Measurements from ENCODE around the gene RUBCNL. TPM values are rescaled to one million over a fixed set of nuclear protein-coding genes. Genes with fewer than 3 reads are reported as not detected.

The RUBCNL gene
- total RNA-seq, 2 experiments from 2014 or later, result 352 to 383 TPM

- peak overlapping the region; percentile 93 for H3K4me2 ChIP-seq (ENCODE audit: low read length)
- POLR2A ChIA-PET, result interaction anchor here (0.8 to 6.5 kb wide), 4 partner anchors 8 to 11 kb away, joined by 3 to 211 read pairs (median 5); no protein-coding TSS in a partner anchor
- no peaks in the 10 kb centered on the region for H3K9me2 ChIP-seq (ENCODE audit: insufficient read depth, low read length)
- H3K36me3 ChIP-seq (ENCODE audit: insufficient read depth, low read length), result peaks cover 89% of the 10 kb centered on the region
- CTCF ChIA-PET (ENCODE audit: unreplicated experiment), result no interaction called here
- TF ChIP-seq EZH2phosphoT487 (IDR thresholded peaks at IDR 0.05; ENCODE audit: borderline replicate concordance, low read depth, low read length), result no peak
- TF ChIP-seq, protein P1, sequence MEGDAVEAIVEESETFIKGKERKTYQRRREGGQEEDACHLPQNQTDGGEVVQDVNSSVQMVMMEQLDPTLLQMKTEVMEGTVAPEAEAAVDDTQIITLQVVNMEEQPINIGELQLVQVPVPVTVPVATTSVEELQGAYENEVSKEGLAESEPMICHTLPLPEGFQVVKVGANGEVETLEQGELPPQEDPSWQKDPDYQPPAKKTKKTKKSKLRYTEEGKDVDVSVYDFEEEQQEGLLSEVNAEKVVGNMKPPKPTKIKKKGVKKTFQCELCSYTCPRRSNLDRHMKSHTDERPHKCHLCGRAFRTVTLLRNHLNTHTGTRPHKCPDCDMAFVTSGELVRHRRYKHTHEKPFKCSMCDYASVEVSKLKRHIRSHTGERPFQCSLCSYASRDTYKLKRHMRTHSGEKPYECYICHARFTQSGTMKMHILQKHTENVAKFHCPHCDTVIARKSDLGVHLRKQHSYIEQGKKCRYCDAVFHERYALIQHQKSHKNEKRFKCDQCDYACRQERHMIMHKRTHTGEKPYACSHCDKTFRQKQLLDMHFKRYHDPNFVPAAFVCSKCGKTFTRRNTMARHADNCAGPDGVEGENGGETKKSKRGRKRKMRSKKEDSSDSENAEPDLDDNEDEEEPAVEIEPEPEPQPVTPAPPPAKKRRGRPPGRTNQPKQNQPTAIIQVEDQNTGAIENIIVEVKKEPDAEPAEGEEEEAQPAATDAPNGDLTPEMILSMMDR (conservative IDR thresholded peaks at IDR 0.05; ENCODE audit: low read length), result no peak
- peaks cover under 1% of the 10 kb centered on the region; the same call in 1 of the 2 replicates for H3K9me3 ChIP-seq (ENCODE audit: low read length)
- no peak overlapping the region for H2AFZ ChIP-seq (ENCODE audit: low read length)
- H3K4me3 ChIP-seq (ENCODE audit: low read depth, low read length, poor library complexity, severe bottlenecking), result peak overlapping the region; percentile 89
- no peaks in the 10 kb centered on the region for H4K20me1 ChIP-seq (ENCODE audit: insufficient read depth, low read length)
- peak overlapping the region; percentile 96 for H3K27ac ChIP-seq (ENCODE audit: low read depth, low read length, poor library complexity, severe bottlenecking)
- intact Hi-C loops (cut with micrococcal nuclease; ENCODE audit: unreplicated experiment), result no loop called here
- peaks cover 67% of the 10 kb centered on the region for H3K4me1 ChIP-seq (ENCODE audit: insufficient read depth, low read length, poor library complexity, severe bottlenecking)
- BruUV-seq (replicated peaks), result no TSS peak
- DNase-seq (ENCODE audit: low spot score), result peak; percentile 81
- peaks cover 94% of the 10 kb centered on the region for H3K79me2 ChIP-seq (ENCODE audit: insufficient read depth, low read depth, low read length)
Observed at GRCh38 chr13:46382224-46382623, 4.8 kb downstream of the RUBCNL start.

DNA sequence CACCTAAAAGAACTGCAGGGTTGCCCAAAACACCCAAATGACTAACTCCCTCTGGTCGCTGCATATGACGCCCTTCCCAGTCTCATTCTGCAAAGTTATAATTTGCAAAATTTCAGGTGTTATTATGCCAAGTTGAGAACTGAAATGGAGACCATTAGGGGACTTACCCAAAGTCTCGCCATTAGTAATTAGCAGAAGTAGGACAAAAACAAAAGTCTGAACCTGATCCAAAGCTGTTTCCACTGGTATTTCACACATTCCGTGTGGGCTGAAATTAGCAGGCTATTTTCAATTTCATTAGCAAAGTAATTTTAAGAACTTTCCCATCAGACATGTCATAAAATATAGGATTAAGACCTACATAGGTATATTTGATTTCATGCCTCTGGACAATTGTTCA, 6.8 kb downstream of the RUBCNL start:
- intact Hi-C loops (cut with micrococcal nuclease; ENCODE audit: unreplicated experiment), result no loop called here
- POLR2A ChIA-PET, result interaction anchor here (1.0 to 6.5 kb wide), 4 partner anchors 8 to 215 kb away, joined by 3 to 211 read pairs (median 38); partner anchors contain the start of gene RUBCNL

GRCh38 chr13:46379611-46380010, 7.4 kb downstream of the RUBCNL start:
- TF ChIP-seq, protein P1 (conservative IDR thresholded peaks at IDR 0.05; ENCODE audit: low read length), result no peak
- no peak for TF ChIP-seq EZH2phosphoT487 (IDR thresholded peaks at IDR 0.05; ENCODE audit: borderline replicate concordance, low read depth, low read length)
- POLR2A ChIA-PET, result interaction anchor here (2.4 to 6.5 kb wide), 4 partner anchors 7 to 203 kb away, joined by 8 to 211 read pairs (median 38); partner anchors contain the start of gene RUBCNL
- H2AFZ ChIP-seq (ENCODE audit: low read length), result no peak overlapping the region
- no peak for DNase-seq (ENCODE audit: low spot score)
- peak overlapping the region; percentile 89 for H3K4me3 ChIP-seq (ENCODE audit: low read depth, low read length, poor library complexity, severe bottlenecking)
- intact Hi-C loops (cut with micrococcal nuclease; ENCODE audit: unreplicated experiment), result no loop called here
- peaks cover 94% of the 10 kb centered on the region for H3K79me2 ChIP-seq (ENCODE audit: insufficient read depth, low read depth, low read length)
- CTCF ChIA-PET (ENCODE audit: unreplicated experiment), result no interaction called here
- peaks cover 90% of the 10 kb centered on the region for H3K36me3 ChIP-seq (ENCODE audit: insufficient read depth, low read length)
- peak overlapping the region; percentile 96 for H3K27ac ChIP-seq (ENCODE audit: low read depth, low read length, poor library complexity, severe bottlenecking)
- H4K20me1 ChIP-seq (ENCODE audit: insufficient read depth, low read length), result no peaks in the 10 kb centered on the region
- H3K9me3 ChIP-seq (ENCODE audit: low read length), result peaks cover 10% of the 10 kb centered on the region; the same call in 1 of the 2 replicates
- H3K4me1 ChIP-seq (ENCODE audit: insufficient read depth, low read length, poor library complexity, severe bottlenecking), result peaks cover 94% of the 10 kb centered on the region
- no peaks in the 10 kb centered on the region for H3K9me2 ChIP-seq (ENCODE audit: insufficient read depth, low read length)
- no TSS peak for BruUV-seq (replicated peaks)
- H3K4me2 ChIP-seq (ENCODE audit: low read length), result peak overlapping the region; percentile 93

More for the DNA sequence above, 6.8 kb downstream of the RUBCNL start:
- Histone ChIP-seq H3K9me2 (ENCODE audit: insufficient read depth, low read length) (no peaks in the 10 kb centered on the region), H3K36me3 (ENCODE audit: insufficient read depth, low read length) (peaks cover 91% of the 10 kb centered on the region), H3K27ac (ENCODE audit: low read depth, low read length, poor library complexity, severe bottlenecking) (peak overlapping the region; percentile 96), H3K9me3 (ENCODE audit: low read length) (peaks cover 10% of the 10 kb centered on the region; the same call in 1 of the 2 replicates), H2AFZ (ENCODE audit: low read length) (no peak overlapping the region), H3K4me3 (ENCODE audit: low read depth, low read length, poor library complexity, severe bottlenecking) (peak overlapping the region; percentile 89), H4K20me1 (ENCODE audit: insufficient read depth, low read length) (no peaks in the 10 kb centered on the region), H3K4me1 (ENCODE audit: insufficient read depth, low read length, poor library complexity, severe bottlenecking) (peaks cover 87% of the 10 kb centered on the region), H3K4me2 (ENCODE audit: low read length) (peak overlapping the region; percentile 93), H3K79me2 (ENCODE audit: insufficient read depth, low read depth, low read length) (peaks cover 94% of the 10 kb centered on the region)
- no peak for DNase-seq (ENCODE audit: low spot score)
- no peak for TF ChIP-seq EZH2phosphoT487 (IDR thresholded peaks at IDR 0.05; ENCODE audit: borderline replicate concordance, low read depth, low read length)
- TF ChIP-seq, protein P1 (conservative IDR thresholded peaks at IDR 0.05; ENCODE audit: low read length), result no peak
- CTCF ChIA-PET (ENCODE audit: unreplicated experiment), result no interaction called here
- BruUV-seq (replicated peaks), result no TSS peak
